ENCODE data around the gene CLTB.

- TF ChIP-seq CTCF (IDR thresholded peaks at IDR 0.05) = no peak
- TF ChIP-seq POLR2A (IDR thresholded peaks at IDR 0.05) = no peak
Measured at GRCh38 chr5:176427971-176428370, 11.6 kb upstream of the CLTB start.
